Body of pancreas (tissue), 4 donors: ENCODE measurements around the gene SOX6.

Source experiments
- CTCF ChIP-seq, 7 experiments: fragments of 450-650 bp in 4 of 7; fragments of 200-600 bp in 3 of 7; sonication (generic) in 3 of 7; IDR thresholded peaks; one replicate each; pipeline ENCODE4 v1.5.1; 2016 to 2019; ENCODE audit warnings: antibody characterized with exemption in 7 of 7
- POLR2A ChIP-seq, 3 donors: fragments of 450-650 bp; IDR thresholded peaks; one replicate each; pipeline ENCODE4 v1.6.1; 2016; ENCODE audit warnings: antibody characterized with exemption in 3 of 3, mild to moderate bottlenecking in 2 of 3

GRCh38 chr11:16385099-16385498 lies 28.8 kb upstream of the SOX6 start:
- TF ChIP-seq CTCF (IDR thresholded peaks at IDR 0.05) (no peak), POLR2A (IDR thresholded peaks at IDR 0.05) (no peak)
